HEK293T (cell line): ENCODE measurements around the gene PXMP2.

Experiments
- ARNT ChIP-seq: fragments of 450-650 bp; IDR thresholded peaks from 2 replicates; pipeline ENCODE4 v1.6.1; 2017; ENCODE audit warnings: mild to moderate bottlenecking
- ELF4 ChIP-seq: fragments of 450-650 bp; IDR thresholded peaks from 2 replicates; pipeline ENCODE4 v1.6.1; 2017; ENCODE audit warnings: antibody characterized with exemption
- FOXM1 ChIP-seq: fragments of 450-650 bp; IDR thresholded peaks from 2 replicates; pipeline ENCODE4 v1.6.1; 2017; ENCODE audit warnings: mild to moderate bottlenecking, borderline replicate concordance
- NFRKB ChIP-seq: fragments of 450-650 bp; IDR thresholded peaks from 2 replicates; pipeline ENCODE4 v1.6.1; 2016; ENCODE audit warnings: mild to moderate bottlenecking, moderate library complexity
- SP1 ChIP-seq: fragments of 450-650 bp; IDR thresholded peaks from 2 replicates; pipeline ENCODE4 v1.6.1; 2017
- SUZ12 ChIP-seq: fragments of 450-650 bp; IDR thresholded peaks from 2 replicates; pipeline ENCODE4 v1.6.1; 2016; ENCODE audit warnings: mild to moderate bottlenecking
- TARDBP ChIP-seq: fragments of 450-650 bp; IDR thresholded peaks from 2 replicates; pipeline ENCODE4 v1.6.1; 2016
- ZNF384 ChIP-seq: fragments of 450-650 bp; IDR thresholded peaks from 2 replicates; pipeline ENCODE4 v1.6.1; 2016

DNA sequence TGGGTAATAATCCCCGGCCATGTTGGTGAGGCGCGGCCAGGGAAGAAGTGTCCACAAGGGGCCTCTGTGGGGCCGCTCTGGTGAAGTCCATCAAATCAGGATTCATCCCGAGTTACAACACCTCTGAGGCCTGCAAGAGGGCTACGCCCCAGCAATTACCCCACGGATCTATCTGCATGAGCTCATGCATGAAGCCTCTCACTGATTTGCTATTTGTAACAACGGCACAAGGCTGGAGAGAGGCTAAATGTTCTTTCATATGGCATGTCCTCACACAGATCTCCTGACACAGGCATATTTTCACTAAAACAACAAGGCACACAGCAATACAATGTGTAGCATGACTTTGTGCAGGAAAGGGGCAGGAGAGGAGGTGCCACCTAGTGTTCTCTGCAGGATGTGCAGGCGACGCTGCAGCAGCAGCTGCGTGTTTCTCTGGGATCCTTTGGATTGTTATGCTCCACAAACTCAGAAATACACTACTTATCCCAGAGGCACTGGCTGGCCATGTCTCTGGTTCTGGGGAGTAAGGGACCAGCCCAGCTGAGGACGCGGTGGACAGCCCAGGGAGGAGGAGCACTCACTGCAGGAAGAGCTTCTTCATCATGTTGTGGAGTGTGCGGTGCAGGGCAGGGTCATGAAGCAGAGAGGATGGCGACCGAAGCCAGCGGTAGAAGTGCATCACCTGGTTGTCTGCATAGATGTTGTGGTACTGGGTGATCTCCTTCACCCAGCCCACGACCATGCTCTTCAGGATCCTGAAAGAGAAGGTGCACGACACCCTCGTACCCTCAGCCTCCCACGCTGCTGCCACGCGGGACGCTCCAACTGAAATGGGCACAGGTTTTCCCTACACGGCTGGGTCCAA lies 48.6 kb upstream of the PXMP2 start:
- TF ChIP-seq ARNT (no peak), SUZ12 (no peak), SP1 (no peak), FOXM1 (no peak), NFRKB (no peak), ZNF384 (no peak), ELF4 (no peak), TARDBP (no peak)
